NCI-H748 (cell line): Measurements from ENCODE around the gene WWC1.

ENCODE experiments used
- DNase-seq: peaks from one replicate; lab custom pipeline; 2025; ENCODE audit not compliant: unreplicated experiment; lab: John Stamatoyannopoulos, UW

WWC1 gene

DNA sequence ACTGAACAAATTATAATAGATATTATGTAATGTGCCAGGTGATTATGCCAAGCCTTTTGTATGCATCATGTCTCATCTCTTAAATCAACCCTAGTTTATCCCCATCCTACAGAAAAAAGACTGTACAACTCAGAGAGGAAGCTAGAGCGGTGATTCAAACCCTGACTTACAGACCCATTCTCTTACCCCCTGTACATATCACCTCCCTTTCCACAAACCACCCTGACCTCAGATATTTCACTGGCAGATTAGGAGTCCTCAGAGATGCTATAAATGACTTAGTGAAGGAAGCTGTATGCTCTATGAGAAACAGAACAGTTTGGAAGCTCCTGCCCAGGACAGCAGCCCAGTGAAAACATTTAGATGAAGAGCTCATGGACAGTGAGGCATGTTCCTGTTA, 115.8 kb downstream of the WWC1 start:
- no peak for DNase-seq

DNA sequence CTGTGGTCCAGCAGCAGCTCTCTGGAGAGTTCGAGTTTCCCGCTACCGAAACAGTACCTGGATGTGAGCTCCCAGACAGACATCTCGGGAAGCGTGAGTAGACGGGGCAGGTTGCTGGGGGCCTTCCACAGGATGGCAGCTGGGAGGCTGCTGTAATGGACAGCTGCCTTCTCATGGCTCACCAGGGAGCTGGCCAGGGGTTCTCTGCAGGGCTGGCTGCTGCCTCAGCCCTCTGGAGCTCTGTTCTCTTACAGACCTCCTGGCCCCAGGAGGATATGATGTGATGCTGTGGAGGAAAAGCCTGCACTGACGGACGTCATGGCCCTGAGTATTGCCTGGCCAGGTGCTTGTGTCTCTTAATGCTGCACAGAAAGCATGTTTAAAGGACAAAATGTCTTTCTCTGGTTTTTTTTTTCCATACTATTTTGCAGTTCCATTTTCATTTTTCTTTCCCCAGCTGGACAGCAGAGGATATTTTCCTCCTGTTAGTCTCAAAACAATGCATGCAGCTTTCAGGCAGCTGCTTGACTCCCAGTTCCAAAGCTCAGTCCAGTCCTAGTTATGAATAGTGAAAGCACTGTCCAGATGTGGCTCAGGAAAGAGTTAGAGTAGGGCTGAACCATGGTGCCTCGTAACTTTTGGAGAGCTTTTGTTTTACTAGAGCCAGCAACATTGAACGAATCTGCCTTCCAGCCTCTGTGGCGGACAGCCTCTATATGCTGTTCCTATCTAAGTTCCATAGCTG, 117.3 kb downstream of the WWC1 start:
- DNase-seq = no peak

- no peak for DNase-seq
These were observed 118.4 kb downstream of the WWC1 start for GRCh38 chr5:168409591-168410458.

DNA sequence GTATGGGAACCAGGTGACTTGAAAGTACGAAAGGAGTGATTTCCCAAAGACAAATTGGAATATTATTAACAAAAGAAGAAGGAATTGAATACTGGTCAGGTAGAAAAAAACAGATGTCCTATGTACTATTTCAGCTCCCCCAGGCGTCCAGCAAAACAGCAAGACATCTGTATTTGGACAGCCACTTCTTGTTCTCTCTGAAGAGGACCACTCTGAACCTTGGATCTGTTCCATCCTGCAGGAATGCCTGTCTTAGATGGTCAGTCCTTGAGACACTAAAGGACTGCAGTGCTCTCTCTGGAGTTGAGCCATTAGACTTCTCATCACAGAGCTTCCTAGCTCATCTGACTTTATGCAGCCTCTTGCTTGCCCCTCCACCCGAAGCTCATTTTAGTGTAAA, 120.4 kb downstream of the WWC1 start:
- no peak for DNase-seq

DNA sequence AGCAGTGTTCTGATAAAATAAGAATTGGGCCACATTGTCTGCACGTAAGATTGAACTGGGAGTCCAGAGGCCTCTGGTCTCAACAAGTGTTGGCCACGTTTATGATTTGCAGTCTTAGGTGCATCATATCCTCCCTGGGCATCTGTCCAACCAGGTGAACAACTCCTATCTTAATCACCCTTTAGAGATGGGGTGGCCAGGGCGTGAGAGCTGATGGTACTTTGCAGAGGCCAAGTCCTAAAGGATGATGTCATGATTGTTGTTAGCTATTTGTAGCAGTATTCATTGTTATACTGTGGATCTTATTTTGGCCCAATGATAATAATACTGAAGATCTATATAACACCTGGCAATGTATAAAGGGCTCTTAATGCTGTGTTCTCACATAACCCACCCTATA, 121.6 kb downstream of the WWC1 start:
- DNase-seq = no peak

- no peak for DNase-seq
These were observed 122.2 kb downstream of the WWC1 start for GRCh38 chr5:168413596-168413995.

DNA sequence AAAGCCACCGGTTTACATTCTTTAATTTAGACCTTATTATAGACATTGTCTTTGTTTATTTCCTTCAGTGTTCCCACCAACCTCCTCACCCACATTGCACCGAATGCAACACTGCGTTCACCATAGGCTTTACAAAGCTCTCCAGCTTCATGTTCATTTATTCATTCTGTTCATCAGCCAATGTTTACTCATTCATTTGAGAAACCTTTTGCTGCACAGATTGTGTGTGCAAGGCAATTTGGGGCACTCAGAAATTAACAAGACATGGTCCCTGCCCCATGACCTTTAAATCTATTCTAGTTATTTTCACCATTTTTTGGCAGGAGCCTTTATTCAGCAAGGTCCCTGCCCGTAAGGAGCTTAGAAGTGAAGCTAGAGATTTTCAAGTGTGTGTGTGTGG, 124.0 kb downstream of the WWC1 start:
- DNase-seq = no peak

GRCh38 chr5:168415971-168416370, 124.5 kb downstream of the WWC1 start:
- no peak for DNase-seq

GRCh38 chr5:168417731-168418429, 126.4 kb downstream of the WWC1 start:
- DNase-seq = no peak

DNA sequence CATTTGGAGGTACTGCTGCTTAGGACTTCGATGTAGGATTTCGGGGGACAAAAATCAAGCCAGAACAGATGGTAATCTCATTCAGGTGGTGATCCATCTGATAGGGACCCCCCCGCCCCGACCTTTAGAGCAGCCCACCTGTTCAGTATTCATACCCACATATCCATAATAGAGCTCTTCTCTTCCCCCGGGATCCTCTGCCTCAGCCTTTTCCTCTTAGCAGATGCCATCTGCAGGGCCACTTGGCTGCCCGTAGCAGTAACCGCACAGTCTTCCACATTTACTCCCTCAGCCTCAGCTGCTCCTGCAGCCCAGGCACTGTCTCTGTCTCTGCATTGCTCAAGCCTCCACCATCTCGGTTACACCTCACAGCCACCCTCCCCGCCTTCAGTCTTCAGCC, 129.0 kb downstream of the WWC1 start:
- no peak for DNase-seq

DNA sequence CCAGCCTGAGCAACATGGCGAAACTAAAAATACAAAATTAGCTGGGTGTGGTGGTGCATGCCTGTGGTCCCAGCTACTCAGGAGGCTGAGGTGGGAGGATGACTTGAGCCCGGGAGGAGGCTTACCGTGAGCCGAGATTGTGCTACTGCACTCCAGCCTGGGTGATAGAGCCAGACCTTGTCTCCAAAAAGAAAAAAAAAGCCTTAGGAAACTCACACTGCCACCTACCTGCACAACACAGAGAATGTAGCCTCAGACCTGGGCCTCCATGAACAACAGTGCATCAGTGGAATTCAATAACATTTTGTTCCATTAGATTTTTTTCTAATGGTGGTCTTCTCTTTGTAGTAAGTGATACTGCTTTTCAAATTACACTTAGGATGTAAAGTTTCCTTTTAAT, 131.0 kb downstream of the WWC1 start:
- no peak for DNase-seq

DNA sequence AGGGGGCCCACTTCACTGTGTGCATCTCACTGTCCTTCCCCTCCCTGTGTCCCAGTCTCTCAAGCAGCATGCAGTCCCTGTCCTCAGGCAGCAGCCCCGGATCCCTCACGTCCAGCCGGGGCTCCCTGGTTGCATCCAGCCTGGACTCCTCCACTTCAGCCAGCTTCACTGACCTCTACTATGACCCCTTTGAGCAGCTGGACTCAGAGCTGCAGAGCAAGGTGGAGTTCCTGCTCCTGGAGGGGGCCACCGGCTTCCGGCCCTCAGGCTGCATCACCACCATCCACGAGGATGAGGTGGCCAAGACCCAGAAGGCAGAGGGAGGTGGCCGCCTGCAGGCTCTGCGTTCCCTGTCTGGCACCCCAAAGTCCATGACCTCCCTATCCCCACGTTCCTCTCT, 132.0 kb downstream of the WWC1 start:
- no peak for DNase-seq

GRCh38 chr5:168423971-168424370, 132.5 kb downstream of the WWC1 start:
- DNase-seq = no peak

DNA sequence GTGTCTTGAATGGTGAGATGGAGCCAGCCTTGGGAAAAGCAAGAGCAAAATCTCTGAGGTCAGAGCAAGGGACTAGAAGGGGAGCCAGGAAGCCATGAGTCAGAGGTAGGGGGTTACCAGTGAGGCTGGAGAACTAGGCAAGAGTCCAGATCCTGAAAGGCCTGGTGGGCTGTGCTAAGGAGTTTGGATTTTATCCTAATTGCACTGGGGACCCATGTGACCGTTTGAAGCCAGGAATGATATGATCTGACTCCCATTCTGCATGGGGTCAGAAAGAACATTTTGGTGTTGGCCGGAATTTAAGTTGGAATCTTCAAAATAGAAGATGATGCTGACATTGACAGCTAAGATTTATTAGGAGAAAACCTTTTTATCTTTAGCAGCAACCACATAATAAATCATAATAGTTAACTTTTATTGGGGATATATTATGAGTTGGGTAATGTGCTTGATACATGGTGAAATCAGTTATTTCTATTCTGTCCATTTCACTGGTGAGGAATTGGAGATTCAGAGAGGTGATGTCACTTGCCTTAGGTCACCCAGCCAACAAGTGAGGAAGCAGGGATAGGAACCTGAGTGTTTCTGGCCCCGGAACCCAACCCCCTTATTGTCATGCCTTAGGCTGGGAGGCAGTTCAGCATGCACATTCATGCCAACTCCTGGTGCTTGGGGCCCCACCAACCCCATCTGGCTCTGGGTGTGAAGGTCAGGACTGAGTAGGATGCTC, 133.3 kb downstream of the WWC1 start:
- no peak for DNase-seq

- no peak for DNase-seq
These were observed 134.8 kb downstream of the WWC1 start for GRCh38 chr5:168426007-168426863.

- DNase-seq = no peak
These were observed 135.4 kb downstream of the WWC1 start for GRCh38 chr5:168426864-168427172.

- no peak for DNase-seq
These were observed 135.8 kb downstream of the WWC1 start for GRCh38 chr5:168427224-168427623.

- DNase-seq = no peak
These were observed 137.1 kb downstream of the WWC1 start for GRCh38 chr5:168428552-168428951.

GRCh38 chr5:168430296-168430695, 138.9 kb downstream of the WWC1 start:
- DNase-seq = no peak

DNA sequence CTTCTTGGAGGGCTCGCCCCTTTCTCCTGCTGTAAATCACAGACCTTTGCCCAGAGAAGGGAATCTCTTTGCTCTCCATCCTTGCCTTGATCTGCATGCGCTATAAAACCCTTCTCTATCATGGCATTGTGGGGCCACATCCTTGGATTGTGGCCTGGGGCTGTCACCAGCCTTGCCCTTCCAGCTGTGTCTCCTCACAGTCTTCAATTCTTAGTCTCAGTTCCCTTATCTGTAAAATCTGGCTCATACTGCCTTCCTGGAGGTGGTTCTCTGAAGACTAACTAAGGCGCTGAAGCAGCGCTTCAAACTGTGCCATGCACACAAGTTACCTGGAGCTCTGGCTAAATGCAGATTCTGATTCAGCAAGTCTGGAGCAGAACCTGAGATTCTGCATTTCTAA, 141.5 kb downstream of the WWC1 start:
- no peak for DNase-seq
